Measurements from ENCODE around the gene NDOR1. TPM values are rescaled to one million over a fixed set of nuclear protein-coding genes. Genes with fewer than 3 reads are reported as not detected.

NDOR1 gene
- total RNA-seq, 2 donors from 2014 or later: 6.6 TPM

- peaks cover 0 to 36% of the 10 kb centered on the region in 2 donors for H3K4me1 ChIP-seq
- TF ChIP-seq CTCF (IDR thresholded peaks at IDR 0.05): no peak
These were observed 19.6 kb downstream of the NDOR1 start, which contains the start of gene CYSRT1 for GRCh38 chr9:137224830-137225694. TSS of gene CYSRT1 (plus strand) at chr9:137225174. CDS start at chr9:137225622, 448 bp downstream.

GRCh38 chr9:137225699-137226331 lies 20.3 kb downstream of the NDOR1 start:
- no peak for DNase-seq (ENCODE audit: low spot score)
- peaks cover 0 to 36% of the 10 kb centered on the region in 2 donors for H3K4me1 ChIP-seq
- no peaks in the 10 kb centered on the region for H3K9me3 ChIP-seq
- no peak overlapping the region for H3K4me3 ChIP-seq
- H3K36me3 ChIP-seq: no peaks in the 10 kb centered on the region
- H3K27ac ChIP-seq: no peak overlapping the region
- no peak for TF ChIP-seq CTCF (IDR thresholded peaks at IDR 0.05)
- peaks cover 3 to 9% of the 10 kb centered on the region in 2 donors for H3K27me3 ChIP-seq

More at GRCh38 chr9:137224830-137225694, 19.6 kb downstream of the NDOR1 start, which contains the start of gene CYSRT1:
- Histone ChIP-seq H3K27ac (peak within 1 kb of the TSS; percentile 77 to 86), H3K9me3 (no peaks in the 10 kb centered on the region), H3K27me3 (peaks cover 3 to 6% of the 10 kb centered on the region in 2 donors), H3K4me3 (peak within 1 kb of the TSS; percentile 60 to 70), H3K36me3 (no peaks in the 10 kb centered on the region)
- no peak for DNase-seq (ENCODE audit: low spot score)

- DNase-seq (ENCODE audit: low spot score): no peak
- Histone ChIP-seq H3K27me3 (peaks cover 3 to 9% of the 10 kb centered on the region in 2 donors), H3K9me3 (no peaks in the 10 kb centered on the region), H3K36me3 (no peaks in the 10 kb centered on the region), H3K4me1 (peaks cover 0 to 30% of the 10 kb centered on the region in 2 donors), H3K27ac (no peak overlapping the region), H3K4me3 (no peak overlapping the region)
- TF ChIP-seq CTCF (IDR thresholded peaks at IDR 0.05): no peak
These were observed 21.0 kb downstream of the NDOR1 start for GRCh38 chr9:137226338-137227053.

GRCh38 chr9:137227054-137227852 lies 21.8 kb downstream of the NDOR1 start, which contains the start of gene RNF224:
TSS of gene RNF224 (plus strand) at chr9:137227502. CDS start at chr9:137228336, 834 bp downstream.
- peaks cover 3 to 9% of the 10 kb centered on the region in 2 donors for H3K27me3 ChIP-seq
- no peak for DNase-seq (ENCODE audit: low spot score)

More at GRCh38 chr9:137227054-137227852, 21.8 kb downstream of the NDOR1 start, which contains the start of gene RNF224:
- Histone ChIP-seq H3K4me1 (peaks cover 0 to 27% of the 10 kb centered on the region in 2 donors), H3K36me3 (no peaks in the 10 kb centered on the region), H3K4me3 (no peak within 1 kb of the TSS), H3K9me3 (no peaks in the 10 kb centered on the region), H3K27ac (no peak within 1 kb of the TSS)
- peak; percentile 80 to 91 for TF ChIP-seq CTCF (IDR thresholded peaks at IDR 0.05)
